Activated naive CD8-positive, alpha-beta T cell treated with anti-CD3 and anti-CD28 coated beads, Interleukin-2, amount 10 ng/mL, durations not matched to agents 7 days and 5 days (primary cell): ENCODE results near the gene TSC22D1. TPM values are rescaled to one million over a fixed set of nuclear protein-coding genes. Genes with fewer than 3 reads are reported as not detected.

Experiments used
- ATAC-seq: fragments of 150-1000 bp; cut with Tn5 transposase; one replicate; pipeline ENCODE4 v1.10.0; 2021; ENCODE audit warnings: low read depth, moderate library complexity
- POLR2A ChIA-PET: fragments of 350-600 bp; sonication (Branson Sonifier 250); formaldehyde crosslinking; loops from one replicate; lab custom pipeline; 2021; ENCODE audit warnings: antibody characterized with exemption; lab: Charles Lee
- DNase-seq: peaks from one replicate; pipeline ENCODE4 v3.0.0; 2021
- H3K27ac Mint-ChIP-seq: one replicate; pipeline ENCODE4 v1.8.0; 2022; ENCODE audit warnings: mild to moderate bottlenecking, mixed read lengths
- H3K27me3 Mint-ChIP-seq: one replicate; pipeline ENCODE4 v1.8.0; 2022; ENCODE audit warnings: mild to moderate bottlenecking, moderate library complexity, mixed read lengths
- H3K36me3 Mint-ChIP-seq: one replicate; pipeline ENCODE4 v1.8.0; 2021; ENCODE audit warnings: mild to moderate bottlenecking, mixed read lengths
- H3K4me1 Mint-ChIP-seq: one replicate; pipeline ENCODE4 v1.8.0; 2021; ENCODE audit warnings: mixed read lengths
- H3K4me3 Mint-ChIP-seq: one replicate; pipeline ENCODE4 v1.8.0; 2022; ENCODE audit warnings: mild to moderate bottlenecking, moderate library complexity, mixed read lengths
- H3K9me3 Mint-ChIP-seq: one replicate; pipeline ENCODE4 v1.8.0; 2021; ENCODE audit warnings: mixed read lengths
- total RNA-seq, 2 experiments: library from RNA; stranded (reverse); gene quantifications; one replicate each; pipeline ENCODE4 v1.2.3, GENCODE V29; 2021

Gene TSC22D1
- total RNA-seq, 2 experiments from 2014 or later = 21.8 to 27.0 TPM

DNA sequence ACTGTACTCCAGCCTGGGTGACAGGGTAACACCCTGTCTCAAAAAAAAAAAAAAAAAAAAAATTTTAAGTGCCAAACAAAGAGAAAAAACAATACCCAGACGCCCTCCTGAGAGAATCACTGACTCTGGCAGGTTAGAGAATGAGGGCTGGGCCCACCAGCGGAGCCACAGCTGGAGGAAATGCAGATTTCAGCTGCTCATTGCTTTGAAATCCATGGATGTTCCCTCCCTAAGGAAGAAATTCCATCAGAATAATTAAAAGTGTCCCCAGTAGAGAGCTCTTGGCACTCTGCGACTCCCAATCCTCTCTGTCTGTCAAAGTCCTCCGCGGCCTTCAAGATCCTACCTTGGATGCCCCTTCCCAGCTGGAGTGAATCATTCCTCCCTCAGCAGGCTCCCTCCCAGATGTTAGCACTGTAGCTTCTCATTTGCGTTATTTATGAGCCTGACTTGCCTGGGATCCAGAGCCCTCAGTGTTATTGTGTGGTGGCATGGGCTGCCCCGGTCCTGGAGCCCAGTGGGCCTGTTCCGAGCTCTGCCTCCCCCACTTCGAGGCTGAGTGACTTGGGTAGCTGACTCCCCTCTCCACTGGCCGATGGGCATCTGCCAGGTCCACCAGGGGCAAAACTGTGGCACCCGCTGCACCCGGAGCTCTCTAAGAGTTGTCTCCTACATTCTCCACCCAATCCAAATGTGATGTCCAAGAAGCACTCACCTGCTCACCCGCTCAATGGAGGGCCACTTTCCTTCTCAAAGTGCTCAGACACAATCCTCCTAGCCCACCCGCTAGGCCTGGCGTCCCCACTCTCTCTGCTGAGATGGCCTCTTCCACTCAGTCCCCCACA, 155.5 kb downstream of the TSC22D1 start:
- Mint-ChIP-seq H3K9me3 (no peaks in the 10 kb centered on the region), H3K36me3 (no peaks in the 10 kb centered on the region), H3K27me3 (peaks cover 7% of the 10 kb centered on the region), H3K4me3 (no peak overlapping the region), H3K4me1 (no peaks in the 10 kb centered on the region), H3K27ac (no peak overlapping the region)
- DNase-seq = no peak
- ATAC-seq = no peak
- POLR2A ChIA-PET = no interaction called here

DNA sequence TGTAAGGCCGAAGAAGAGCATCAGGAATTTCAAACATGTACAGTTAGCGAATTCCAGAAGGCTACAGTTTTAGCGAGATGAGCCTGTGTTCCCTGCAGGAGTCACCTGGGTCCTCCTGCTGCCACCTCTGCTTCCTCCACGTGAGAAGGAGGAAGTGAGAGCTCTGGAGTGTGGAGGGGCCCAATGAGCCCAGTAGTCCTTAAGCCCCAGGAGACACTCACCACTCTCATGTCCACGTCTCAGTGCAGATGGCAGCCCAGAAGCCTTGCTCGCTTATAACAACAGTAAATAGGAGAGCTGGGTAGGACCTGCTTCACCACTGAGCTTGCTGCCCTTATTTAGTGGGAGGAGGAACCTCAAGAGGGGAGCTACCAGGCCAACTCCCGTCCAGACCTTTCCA, 158.3 kb downstream of the TSC22D1 start:
- Mint-ChIP-seq H3K36me3 (no peaks in the 10 kb centered on the region), H3K4me1 (peaks cover 2% of the 10 kb centered on the region), H3K4me3 (no peak overlapping the region), H3K27ac (no peak overlapping the region), H3K27me3 (peaks cover 8% of the 10 kb centered on the region), H3K9me3 (no peaks in the 10 kb centered on the region)
- POLR2A ChIA-PET = no interaction called here
- ATAC-seq (no peak), DNase-seq (no peak)

DNA sequence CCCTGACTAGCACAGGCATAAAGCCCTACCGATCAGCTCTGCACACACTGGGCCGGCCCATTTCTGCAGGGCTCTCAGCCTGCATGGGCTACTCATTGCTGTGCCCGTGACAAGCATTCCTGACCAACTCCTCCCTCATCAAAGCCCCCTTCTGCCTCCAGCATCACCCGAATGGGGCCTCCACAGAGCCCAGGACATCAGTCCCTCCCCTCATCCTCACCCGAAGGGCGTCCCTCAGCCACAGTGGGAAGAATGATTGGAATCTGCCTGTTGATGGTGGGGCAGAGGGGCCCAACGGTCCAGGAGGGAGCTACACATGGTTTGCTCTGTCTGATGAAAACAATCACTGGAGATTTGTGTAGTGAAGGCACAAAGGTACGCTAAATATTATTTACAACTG, 158.7 kb downstream of the TSC22D1 start:
- POLR2A ChIA-PET = no interaction called here
- no peak overlapping the region for H3K27ac Mint-ChIP-seq
- H3K4me3 Mint-ChIP-seq = no peak overlapping the region
- no peaks in the 10 kb centered on the region for H3K9me3 Mint-ChIP-seq
- DNase-seq (no peak), ATAC-seq (no peak)
- no peaks in the 10 kb centered on the region for H3K36me3 Mint-ChIP-seq
- peaks cover 2% of the 10 kb centered on the region for H3K4me1 Mint-ChIP-seq
- H3K27me3 Mint-ChIP-seq = peaks cover 7% of the 10 kb centered on the region

DNA sequence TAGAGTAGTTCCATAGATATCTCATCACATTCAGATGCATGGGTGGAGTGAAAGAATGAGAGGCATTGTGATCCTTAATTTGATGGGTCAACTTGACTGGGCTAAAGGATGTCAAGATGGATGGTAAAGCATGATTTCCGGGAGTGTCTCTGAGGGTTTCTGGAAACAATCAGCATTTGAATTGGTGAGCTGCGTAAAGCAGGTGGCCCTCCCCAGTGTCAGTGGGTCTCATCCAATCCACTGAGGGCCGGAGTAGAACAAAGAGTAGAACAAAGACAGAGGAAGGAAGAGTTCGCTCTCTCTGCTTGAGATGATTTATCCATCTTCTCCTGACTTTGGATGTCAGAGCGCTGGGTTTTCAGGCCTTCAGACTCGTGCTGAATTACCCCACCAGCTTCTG, 159.4 kb downstream of the TSC22D1 start:
- DNase-seq (no peak), ATAC-seq (no peak)
- Mint-ChIP-seq H3K27ac (no peak overlapping the region), H3K4me3 (no peak overlapping the region), H3K4me1 (peaks cover 6% of the 10 kb centered on the region), H3K27me3 (peaks cover 3% of the 10 kb centered on the region), H3K36me3 (no peaks in the 10 kb centered on the region), H3K9me3 (no peaks in the 10 kb centered on the region)
- POLR2A ChIA-PET = no interaction called here

DNA sequence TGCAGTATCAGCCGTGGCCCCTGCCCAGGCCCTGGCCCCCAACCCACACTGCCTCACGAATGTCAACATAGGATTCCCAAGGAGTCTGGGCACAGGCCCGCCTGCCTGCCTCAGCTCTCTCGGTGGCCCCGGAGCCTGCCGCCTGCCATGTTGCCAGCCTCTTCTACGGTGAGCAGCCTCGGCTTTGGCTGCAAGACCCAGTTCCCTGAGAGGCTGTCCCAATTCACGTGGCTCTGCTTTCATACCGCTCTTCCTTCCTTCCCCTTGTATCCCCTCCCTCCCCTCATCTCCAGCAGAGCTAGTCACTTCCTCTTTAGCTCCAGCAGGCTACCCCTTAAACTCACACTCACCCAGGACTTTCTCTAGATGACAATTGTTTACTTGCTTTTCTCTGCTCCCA, 159.8 kb downstream of the TSC22D1 start:
- Mint-ChIP-seq H3K36me3 (no peaks in the 10 kb centered on the region), H3K4me3 (no peak overlapping the region), H3K27me3 (peaks cover 2% of the 10 kb centered on the region), H3K9me3 (no peaks in the 10 kb centered on the region), H3K27ac (no peak overlapping the region), H3K4me1 (peaks cover 8% of the 10 kb centered on the region)
- ATAC-seq (no peak), DNase-seq (no peak)
- POLR2A ChIA-PET = no interaction called here

DNA sequence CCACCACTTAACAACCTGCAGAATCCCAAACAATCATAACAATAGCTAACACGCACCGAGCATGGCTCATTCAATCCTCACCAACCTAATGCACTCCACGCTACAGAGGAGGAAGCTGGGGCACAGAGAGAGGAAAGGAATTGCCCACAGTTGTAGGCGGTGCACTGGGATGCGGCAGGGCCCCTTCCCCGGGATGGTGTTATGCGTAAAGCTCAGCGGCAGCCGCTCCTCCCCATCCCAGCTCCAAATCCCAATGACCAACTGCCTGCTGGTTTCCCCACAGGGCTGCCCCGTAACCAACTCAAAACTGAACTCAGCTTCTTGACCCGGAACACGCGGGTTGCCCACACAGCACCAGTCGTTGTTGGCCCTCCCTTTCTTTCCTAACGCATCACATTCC, 160.3 kb downstream of the TSC22D1 start:
- no peaks in the 10 kb centered on the region for H3K9me3 Mint-ChIP-seq
- H3K4me3 Mint-ChIP-seq = no peak overlapping the region
- no peak for DNase-seq
- no peak overlapping the region for H3K27ac Mint-ChIP-seq
- no peak for ATAC-seq
- POLR2A ChIA-PET = no interaction called here
- peaks cover 8% of the 10 kb centered on the region for H3K4me1 Mint-ChIP-seq
- H3K27me3 Mint-ChIP-seq = peaks cover 2% of the 10 kb centered on the region
- H3K36me3 Mint-ChIP-seq = no peaks in the 10 kb centered on the region

DNA sequence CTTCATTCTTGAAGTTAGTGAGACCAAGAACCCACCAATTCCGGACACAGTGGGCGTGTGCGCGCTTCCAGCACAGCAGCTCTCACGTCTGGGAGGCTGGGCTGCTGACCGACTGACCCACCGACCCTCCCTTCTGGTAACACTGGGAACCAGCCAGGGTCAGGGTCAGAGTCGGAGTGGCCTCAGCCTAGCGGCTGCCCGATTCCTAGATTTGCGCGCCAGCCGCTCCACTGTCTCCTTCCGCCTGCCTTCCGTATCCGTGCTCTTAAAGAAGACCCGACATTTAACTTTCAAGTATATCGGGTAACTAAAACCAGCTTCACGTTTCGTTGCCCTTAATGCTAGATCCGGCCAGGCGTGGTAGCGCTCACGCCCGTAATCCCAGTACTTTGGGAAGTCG, 161.4 kb downstream of the TSC22D1 start:
- POLR2A ChIA-PET = no interaction called here
- Mint-ChIP-seq H3K27me3 (peaks cover 2% of the 10 kb centered on the region), H3K4me1 (peaks cover 8% of the 10 kb centered on the region), H3K36me3 (no peaks in the 10 kb centered on the region), H3K9me3 (no peaks in the 10 kb centered on the region), H3K27ac (no peak overlapping the region), H3K4me3 (peak overlapping the region; percentile 52)
- DNase-seq = no peak
- ATAC-seq = no peak

DNA sequence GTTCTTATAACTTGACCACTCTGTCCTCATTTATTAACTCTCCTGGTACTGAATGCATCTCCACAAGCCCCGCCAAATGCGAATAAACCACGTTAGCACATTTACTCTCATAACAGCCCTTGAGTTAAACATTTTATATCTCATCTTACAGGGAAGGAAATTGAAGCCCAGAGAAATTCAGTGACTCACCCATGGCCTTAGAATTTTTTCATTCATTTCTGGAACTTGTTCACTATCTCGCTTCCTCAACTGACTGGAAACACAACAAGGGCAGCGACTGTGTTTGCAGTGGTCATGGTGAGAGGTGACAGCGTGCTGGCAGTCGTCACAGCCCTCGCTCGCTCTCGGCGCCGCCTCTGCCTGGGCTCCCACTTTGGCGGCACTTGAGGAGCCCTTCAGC, 163.0 kb downstream of the TSC22D1 start:
- Mint-ChIP-seq H3K9me3 (no peaks in the 10 kb centered on the region), H3K36me3 (no peaks in the 10 kb centered on the region), H3K4me1 (peaks cover 8% of the 10 kb centered on the region), H3K27ac (no peak overlapping the region), H3K4me3 (no peak overlapping the region), H3K27me3 (peaks cover 2% of the 10 kb centered on the region)
- no peak for ATAC-seq
- no peak for DNase-seq
- POLR2A ChIA-PET = no interaction called here

DNA sequence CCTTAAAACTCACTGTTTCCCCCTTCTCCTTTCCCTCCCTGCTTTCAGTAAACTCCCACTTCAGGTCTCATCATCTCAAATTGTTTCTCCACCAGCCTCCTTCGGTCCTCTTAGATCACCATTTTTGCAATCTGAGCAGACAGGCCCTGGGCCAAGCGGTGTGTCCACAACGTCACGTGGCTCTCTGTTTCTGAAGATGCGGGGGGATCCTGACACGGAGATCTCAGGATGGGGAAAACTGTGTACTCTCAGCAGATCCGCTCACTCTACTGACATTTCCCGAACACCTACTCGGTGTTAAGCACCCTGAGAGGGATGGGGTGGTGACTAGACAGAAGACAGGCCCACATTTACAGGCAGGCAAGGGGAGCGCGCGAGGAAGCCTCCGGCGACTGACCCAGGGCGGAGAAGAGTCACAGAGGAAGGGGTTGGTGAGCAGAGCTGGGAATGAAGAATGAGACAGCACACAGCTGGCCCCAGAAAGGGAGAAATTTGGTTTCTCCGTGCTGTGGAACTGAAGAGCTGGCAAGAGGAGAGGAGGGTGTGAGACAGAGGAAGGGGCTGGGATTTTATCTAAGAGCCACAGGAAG, 163.7 kb downstream of the TSC22D1 start:
- Mint-ChIP-seq H3K27me3 (peaks cover 2% of the 10 kb centered on the region), H3K4me3 (no peak overlapping the region), H3K36me3 (no peaks in the 10 kb centered on the region), H3K9me3 (no peaks in the 10 kb centered on the region), H3K4me1 (peaks cover 8% of the 10 kb centered on the region), H3K27ac (no peak overlapping the region)
- POLR2A ChIA-PET = no interaction called here
- ATAC-seq (no peak), DNase-seq (no peak)

DNA sequence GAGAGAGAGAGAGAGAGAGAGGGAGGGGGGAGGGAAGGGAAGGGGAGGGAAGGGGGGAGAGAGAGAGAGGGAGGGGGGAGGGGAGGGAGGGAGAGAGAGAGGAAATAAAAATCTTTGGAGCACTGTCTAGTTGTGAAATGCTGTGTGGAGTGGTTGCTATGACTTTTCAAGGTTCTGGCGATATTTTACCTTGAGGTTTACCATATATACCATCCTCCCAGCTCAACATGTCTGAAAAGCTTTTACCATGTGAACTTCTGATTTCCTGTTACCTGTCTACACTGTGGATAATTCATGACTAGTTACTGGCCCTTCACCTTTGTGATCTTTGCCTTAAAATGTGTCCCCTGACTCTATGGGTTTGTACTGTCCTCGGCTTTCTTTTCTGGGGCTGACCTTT, 164.3 kb downstream of the TSC22D1 start:
- Mint-ChIP-seq H3K27me3 (peaks cover 2% of the 10 kb centered on the region), H3K4me1 (peaks cover 8% of the 10 kb centered on the region), H3K27ac (no peak overlapping the region), H3K4me3 (no peak overlapping the region), H3K9me3 (no peaks in the 10 kb centered on the region), H3K36me3 (no peaks in the 10 kb centered on the region)
- ATAC-seq = no peak
- no peak for DNase-seq
- POLR2A ChIA-PET = no interaction called here

DNA sequence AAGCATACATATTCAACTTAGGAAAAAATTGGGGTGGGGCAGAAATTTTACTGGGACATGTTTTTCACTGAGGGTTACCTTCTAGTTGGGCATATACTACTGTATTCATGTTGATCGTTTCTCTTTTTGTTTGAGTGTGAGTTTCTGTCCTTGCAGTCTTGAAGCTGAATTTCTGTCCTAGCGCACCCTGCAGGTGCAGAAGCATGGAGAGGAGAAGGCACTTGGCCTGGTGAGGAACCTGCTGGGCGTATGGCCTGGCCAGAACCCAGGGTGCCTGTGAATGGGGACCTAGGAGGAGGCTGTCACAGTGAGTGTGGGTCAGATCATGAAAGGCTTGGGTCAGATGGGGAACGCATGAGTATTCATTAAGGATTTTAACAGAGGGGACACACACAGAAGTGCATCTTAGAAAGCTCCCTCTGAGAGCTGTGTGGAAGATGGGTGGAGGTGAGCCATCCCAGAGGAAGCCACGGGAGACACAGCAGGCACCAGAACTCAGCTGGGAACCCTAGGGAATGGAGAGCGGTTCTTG, 165.7 kb downstream of the TSC22D1 start:
- Mint-ChIP-seq H3K9me3 (no peaks in the 10 kb centered on the region), H3K27ac (no peak overlapping the region), H3K36me3 (no peaks in the 10 kb centered on the region), H3K4me3 (no peak overlapping the region), H3K4me1 (peaks cover 8% of the 10 kb centered on the region), H3K27me3 (peaks cover 6% of the 10 kb centered on the region)
- ATAC-seq = no peak
- POLR2A ChIA-PET = no interaction called here
- DNase-seq = no peak

DNA sequence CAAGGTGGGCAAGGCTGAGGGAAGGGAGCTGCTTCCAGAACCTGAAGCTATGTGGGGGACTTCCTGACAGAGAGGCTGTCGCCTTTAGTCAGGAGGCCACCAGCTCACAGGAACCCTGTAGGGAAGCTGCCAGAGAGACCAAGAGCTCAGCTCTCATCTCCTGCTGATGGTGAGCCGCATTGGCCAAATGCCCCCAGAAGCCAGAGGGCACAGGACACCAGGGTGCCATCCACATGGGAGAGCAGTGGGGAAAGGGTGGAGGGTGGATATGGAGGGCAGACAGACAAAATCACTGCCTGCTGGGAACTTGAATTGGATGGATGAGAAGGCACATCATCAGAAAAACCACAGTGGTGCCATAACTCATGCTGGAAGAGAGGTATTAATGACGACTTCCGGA, 166.5 kb downstream of the TSC22D1 start:
- H3K27ac Mint-ChIP-seq = no peak overlapping the region
- H3K9me3 Mint-ChIP-seq = no peaks in the 10 kb centered on the region
- peaks cover 7% of the 10 kb centered on the region for H3K27me3 Mint-ChIP-seq
- peaks cover 8% of the 10 kb centered on the region for H3K4me1 Mint-ChIP-seq
- H3K36me3 Mint-ChIP-seq = no peaks in the 10 kb centered on the region
- ATAC-seq (no peak), DNase-seq (no peak)
- H3K4me3 Mint-ChIP-seq = no peak overlapping the region
- POLR2A ChIA-PET = no interaction called here

DNA sequence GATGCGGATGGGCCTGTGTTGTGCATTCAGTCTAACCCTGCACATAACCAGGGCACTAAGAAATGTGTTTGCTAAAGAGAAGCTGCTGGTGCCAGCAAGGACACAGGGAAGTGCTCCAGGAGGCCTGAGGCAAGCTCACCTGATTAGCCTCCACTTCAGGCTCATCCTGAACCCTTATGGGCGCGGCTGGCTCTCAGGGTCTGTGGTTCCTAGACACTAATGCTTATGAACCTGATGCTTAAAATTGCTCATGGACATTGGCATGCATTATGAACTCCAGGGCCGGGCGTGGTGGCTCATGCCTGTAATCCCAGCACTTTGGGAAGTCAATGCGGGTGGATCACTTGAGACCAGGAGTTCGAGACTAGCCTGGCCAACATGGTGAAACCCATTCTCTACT, 168.2 kb downstream of the TSC22D1 start:
- peaks cover 6% of the 10 kb centered on the region for H3K27me3 Mint-ChIP-seq
- no peaks in the 10 kb centered on the region for H3K9me3 Mint-ChIP-seq
- no peak overlapping the region for H3K4me3 Mint-ChIP-seq
- ATAC-seq (no peak), DNase-seq (no peak)
- POLR2A ChIA-PET = no interaction called here
- no peaks in the 10 kb centered on the region for H3K36me3 Mint-ChIP-seq
- H3K27ac Mint-ChIP-seq = no peak overlapping the region
- peaks cover 6% of the 10 kb centered on the region for H3K4me1 Mint-ChIP-seq

DNA sequence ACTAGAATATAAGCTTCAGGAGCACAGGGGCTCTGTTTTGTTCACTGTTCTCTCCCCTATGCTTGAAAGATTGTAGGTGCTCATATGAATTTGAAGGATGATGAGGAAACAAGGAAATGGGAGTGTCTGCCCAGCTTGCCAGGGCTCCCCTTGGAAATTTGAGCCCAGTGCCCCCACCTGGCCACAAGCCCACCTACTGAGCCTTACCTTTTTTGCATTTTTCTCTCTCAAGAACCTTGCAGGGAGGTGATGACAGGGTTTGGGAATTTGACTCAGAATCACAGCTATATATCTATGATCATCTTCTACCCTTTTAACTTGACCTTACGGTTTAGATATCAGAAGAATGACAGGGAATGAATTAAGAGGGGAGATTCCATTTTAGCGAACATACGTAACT, 168.8 kb downstream of the TSC22D1 start:
- Mint-ChIP-seq H3K4me1 (peaks cover 6% of the 10 kb centered on the region), H3K27me3 (peaks cover 6% of the 10 kb centered on the region), H3K27ac (no peak overlapping the region), H3K4me3 (no peak overlapping the region), H3K36me3 (no peaks in the 10 kb centered on the region), H3K9me3 (no peaks in the 10 kb centered on the region)
- POLR2A ChIA-PET = no interaction called here
- no peak for DNase-seq
- no peak for ATAC-seq
